GM23248 (cell line): Measurements from ENCODE around the gene TMC5.

Experiments used
- EZH2 ChIP-seq: fragments of 200-600 bp; sonication (generic); IDR thresholded peaks from 2 replicates; pipeline ENCODE4 v1.6.1; 2018; ENCODE audit warnings: antibody characterized with exemption, mild to moderate bottlenecking; ENCODE audit not compliant: insufficient read depth, poor library complexity, severe bottlenecking
- EZH2phosphoT487 ChIP-seq: fragments of 200-600 bp; sonication (generic); IDR thresholded peaks from 2 replicates; pipeline ENCODE4 v1.6.1; 2018; ENCODE audit warnings: antibody characterized with exemption, moderate library complexity, mild to moderate bottlenecking, low read depth; ENCODE audit not compliant: insufficient read depth

- TF ChIP-seq EZH2phosphoT487, result no peak
- no peak for TF ChIP-seq EZH2
These were observed 517 bp downstream of the TMC5 start for GRCh38 chr16:19418200-19418599.
